GM18517 (cell line): Measurements from ENCODE around the gene RALGDS.
"Not testable (repeated sequence)": the region's sequence is repeated elsewhere in the genome, so short reads cannot be mapped to it uniquely, and the experiment has no call there.

Experiments
- ATAC-seq: cut with Tn5 transposase; IDR thresholded peaks from one replicate; pipeline ENCODE4 v1.9.1; 2021; ENCODE audit warnings: mild to moderate bottlenecking, moderate library complexity; ENCODE audit not compliant: unreplicated experiment

Gene RALGDS

GRCh38 chr9:133121198-133121914 is at the start of gene RALGDS:
TSS of gene RALGDS (minus strand) at chr9:133121240. CDS start at chr9:133121154, 86 bp downstream.
- peak; percentile 39 for ATAC-seq

- no peak for ATAC-seq
Observed at GRCh38 chr9:133170716-133171115, 49.7 kb upstream of the RALGDS start.

GRCh38 chr9:133169687-133170086 is 48.6 kb upstream of the RALGDS start:
- ATAC-seq: not testable (repeated sequence)

- ATAC-seq: no peak
Observed at GRCh38 chr9:133169102-133169501, 48.1 kb upstream of the RALGDS start.

DNA sequence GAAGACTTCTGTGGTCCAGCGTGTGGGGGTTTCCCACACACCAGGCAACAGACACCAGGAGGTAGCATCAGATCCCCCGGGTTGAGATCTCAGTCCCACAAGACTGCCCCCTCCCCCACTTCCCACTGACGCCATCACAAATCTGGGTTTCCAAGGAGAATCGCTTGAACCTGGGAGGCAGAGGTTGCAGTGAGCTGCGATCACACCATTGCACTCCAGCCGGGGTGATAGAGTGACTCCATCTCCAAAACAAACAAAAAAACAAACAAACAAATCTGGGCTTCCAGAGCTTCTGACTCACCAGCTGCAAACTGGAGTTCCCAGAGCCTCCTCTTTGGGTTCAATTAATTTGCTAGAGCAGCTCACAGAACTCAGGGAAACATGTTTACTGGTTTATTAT is 47.4 kb upstream of the RALGDS start:
- ATAC-seq: no peak

DNA sequence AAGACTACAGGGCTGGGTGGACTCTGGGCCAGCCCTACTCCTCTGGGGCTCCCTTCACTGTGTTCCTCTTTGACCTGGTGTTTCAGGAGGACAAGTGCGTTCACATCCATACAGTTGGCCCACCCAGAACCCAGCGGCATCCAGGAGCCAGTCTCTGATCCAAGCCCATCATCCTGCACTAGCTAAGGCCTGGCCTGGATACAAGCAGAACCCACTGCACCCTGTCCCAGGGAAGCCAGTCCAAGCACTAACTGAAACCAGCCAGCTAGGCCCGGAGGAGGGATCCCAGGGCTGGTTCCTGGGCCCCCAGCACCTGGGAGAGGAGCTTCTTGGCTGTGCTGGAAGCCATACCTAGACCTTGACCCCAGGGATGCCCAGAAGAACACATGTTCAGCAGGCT is 46.7 kb upstream of the RALGDS start:
- ATAC-seq: no peak

DNA sequence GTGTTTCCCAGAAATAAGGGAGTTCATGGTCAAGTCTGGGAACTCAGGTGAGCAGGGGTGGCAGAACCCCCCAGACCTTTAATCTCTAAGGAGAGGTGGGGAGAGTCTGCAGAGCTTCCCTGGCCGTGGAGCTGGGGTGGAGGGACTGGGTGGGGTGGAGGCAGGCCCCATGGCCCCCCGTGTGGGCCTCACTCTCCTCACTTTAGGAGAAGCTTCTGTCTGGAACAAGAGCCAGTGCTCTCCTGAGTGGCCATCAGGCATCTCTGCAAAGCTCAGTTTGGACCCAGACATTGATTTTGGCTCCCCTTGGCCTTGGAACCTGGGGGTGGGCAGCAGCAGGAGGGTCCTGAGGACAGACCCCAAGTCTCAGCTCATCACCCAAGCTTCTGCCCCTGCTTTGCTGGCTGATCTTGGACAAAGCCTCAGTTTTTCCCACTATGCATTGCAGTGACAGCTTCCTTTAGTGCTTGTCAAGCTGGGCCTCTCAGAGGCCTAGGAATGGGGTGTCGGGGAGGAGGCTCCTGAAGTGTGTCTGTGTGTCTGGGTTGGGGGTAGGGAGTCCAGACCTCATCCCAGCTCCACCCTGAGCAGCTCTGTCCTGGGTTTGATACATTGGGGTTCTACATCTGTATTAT is 46.2 kb upstream of the RALGDS start:
- ATAC-seq: no peak

DNA sequence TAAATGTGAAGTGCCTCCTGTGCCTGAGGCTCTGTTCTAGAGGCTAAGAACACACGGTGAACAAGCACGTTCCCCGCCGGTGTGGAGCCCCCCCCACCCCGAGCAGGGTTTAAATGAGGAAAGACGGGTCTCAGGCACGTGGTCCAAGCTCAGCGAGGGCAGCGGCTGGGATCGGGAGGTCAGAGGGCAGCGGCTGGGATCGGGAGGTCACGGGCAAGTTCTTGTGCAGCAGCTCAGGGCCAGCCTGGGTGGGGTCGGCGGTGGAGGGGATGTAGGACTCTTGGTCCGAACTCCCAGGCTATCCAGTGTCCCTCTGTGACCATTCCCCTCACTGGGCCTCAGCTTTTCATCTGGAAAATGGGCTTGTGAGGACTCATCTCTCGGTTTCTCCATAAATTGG is 45.4 kb upstream of the RALGDS start:
- no peak for ATAC-seq

DNA sequence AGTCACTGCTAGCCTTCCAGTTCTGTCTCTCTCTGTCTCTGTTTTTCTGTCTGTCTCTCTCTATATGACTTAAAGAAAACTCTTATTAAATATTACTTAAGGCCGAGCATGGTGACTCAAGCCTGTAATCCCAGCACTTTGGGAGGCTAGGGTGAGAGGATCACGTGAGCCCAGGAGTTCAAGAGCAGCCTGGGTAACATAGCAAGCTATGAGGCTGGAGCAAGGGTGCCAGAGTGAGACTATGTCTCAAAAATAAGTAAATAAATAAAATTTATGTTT is 44.4 kb upstream of the RALGDS start:
- ATAC-seq: no peak

- ATAC-seq: no peak
Observed at GRCh38 chr9:133164191-133164590, 43.2 kb upstream of the RALGDS start.

DNA sequence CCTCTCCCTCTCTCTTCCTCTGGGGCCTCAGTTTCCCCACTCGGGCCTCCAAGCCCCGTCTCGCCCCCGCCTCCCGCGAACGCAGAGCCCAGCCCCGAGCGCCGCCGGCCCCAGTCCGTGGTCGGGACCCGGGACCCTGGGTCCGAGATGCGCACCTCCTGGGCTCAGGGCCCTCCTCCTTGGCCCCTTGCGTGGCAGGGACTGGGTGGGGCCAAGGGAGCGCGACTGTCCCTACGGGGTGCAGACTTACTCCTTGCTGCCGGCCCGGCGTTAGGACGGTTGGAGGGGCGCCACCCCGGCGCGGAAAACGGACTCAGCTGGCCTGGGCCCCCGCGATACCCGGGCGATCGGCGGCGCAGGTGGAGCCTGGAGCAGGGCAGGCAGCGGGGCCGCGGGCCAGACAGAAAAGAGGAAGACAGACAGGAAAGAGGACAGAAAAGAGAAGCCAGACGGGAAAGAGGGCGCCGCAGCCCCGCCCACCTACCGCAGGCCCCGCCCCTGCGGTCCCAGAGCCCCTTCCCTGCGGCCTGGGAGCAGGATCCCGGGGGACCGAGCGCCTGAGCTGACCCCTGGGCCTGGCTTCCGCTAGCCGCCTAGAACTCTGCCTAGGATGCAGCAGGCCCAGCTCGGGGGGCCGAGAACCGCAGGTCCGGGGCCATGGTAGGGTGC is 42.6 kb upstream of the RALGDS start, which contains the start of gene GBGT1:
Gene GBGT1, minus strand, starts transcription at position 411 of the 669 bp plus-strand sequence. CDS start 1,502 bp downstream, outside the sequence.
- no peak for ATAC-seq

- ATAC-seq: no peak
Observed at GRCh38 chr9:133162861-133163503, 41.9 kb upstream of the RALGDS start.

GRCh38 chr9:133161547-133161950 is 40.5 kb upstream of the RALGDS start:
- ATAC-seq: no peak

DNA sequence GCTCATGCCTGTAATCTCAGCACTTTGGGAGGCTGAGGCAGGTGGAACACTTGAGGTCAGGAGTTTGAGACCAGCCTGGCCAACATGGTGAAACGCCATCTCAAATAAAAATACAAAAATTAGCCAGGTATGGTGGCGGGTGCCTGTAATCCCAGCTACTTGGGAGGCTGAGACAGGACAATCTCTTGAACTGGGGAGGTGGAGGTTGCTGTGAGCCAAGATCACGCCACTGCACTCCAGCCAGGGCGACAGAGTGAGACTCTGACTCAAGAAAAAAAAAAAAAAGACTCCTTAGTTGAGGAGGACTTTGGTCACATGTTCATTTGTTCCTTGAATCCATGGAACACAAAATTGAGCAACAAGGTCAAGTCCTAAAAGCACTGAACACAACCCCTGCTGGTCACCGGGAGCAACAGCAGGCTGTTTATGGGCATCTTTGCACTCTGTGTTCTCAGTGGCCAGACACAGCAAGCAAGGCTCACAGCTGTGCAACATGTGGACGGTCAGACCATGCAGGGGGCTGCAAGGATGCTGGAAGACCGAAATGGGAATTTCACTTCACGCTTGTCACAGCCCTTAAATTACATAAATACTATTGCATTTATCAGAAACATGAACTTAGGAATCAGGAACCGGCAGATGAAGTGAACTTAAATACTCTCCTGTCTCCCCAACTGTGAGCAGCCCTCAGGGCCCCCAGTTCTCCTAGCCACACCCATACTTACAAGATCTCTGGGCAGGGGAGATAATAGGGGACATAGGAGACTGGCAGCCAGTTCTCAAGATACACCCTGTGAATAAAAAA is 39.9 kb upstream of the RALGDS start:
- no peak for ATAC-seq

- no peak for ATAC-seq
Observed at GRCh38 chr9:133158695-133159094, 37.7 kb upstream of the RALGDS start.

GRCh38 chr9:133155156-133155555 is 34.1 kb upstream of the RALGDS start:
- ATAC-seq: no peak

- ATAC-seq: no peak
Observed at GRCh38 chr9:133154097-133154989, 33.3 kb upstream of the RALGDS start.

- no peak for ATAC-seq
Observed at GRCh38 chr9:133153227-133154096, 32.4 kb upstream of the RALGDS start.
